GM12872 (cell line): ENCODE results near the gene NEAT1.

Experiments used
- TF ChIP-seq, protein P1 (sequence below): IDR thresholded peaks from 3 replicates; pipeline ENCODE4 v1.5.1; 2011; ENCODE audit warnings: low read depth, mild to moderate bottlenecking, low read length, moderate library complexity; ENCODE audit not compliant: insufficient read depth

The NEAT1 gene

DNA sequence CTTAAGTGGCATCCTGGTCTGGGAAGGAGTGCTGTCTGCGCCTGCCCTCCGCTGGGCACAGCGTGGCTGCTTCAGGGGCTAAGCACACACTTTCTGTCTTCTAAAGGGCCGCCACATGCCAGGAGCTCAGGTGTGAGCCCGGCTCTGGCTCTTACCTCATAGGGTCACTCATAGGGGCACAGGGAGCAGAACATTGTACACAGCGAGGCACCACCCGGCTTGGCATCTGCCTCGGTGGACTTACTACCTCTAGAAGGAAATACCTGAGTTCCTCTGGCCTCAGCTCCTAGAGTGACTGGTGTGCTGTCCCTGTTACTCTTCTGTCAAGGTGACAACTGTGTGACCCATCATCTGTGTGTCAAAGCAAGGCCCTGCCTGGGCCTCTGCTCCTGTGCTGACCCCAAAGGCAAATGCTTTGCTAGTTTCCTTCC, 13.4 kb downstream of the NEAT1 start:
- TF ChIP-seq, protein P1, sequence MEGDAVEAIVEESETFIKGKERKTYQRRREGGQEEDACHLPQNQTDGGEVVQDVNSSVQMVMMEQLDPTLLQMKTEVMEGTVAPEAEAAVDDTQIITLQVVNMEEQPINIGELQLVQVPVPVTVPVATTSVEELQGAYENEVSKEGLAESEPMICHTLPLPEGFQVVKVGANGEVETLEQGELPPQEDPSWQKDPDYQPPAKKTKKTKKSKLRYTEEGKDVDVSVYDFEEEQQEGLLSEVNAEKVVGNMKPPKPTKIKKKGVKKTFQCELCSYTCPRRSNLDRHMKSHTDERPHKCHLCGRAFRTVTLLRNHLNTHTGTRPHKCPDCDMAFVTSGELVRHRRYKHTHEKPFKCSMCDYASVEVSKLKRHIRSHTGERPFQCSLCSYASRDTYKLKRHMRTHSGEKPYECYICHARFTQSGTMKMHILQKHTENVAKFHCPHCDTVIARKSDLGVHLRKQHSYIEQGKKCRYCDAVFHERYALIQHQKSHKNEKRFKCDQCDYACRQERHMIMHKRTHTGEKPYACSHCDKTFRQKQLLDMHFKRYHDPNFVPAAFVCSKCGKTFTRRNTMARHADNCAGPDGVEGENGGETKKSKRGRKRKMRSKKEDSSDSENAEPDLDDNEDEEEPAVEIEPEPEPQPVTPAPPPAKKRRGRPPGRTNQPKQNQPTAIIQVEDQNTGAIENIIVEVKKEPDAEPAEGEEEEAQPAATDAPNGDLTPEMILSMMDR: no peak

DNA sequence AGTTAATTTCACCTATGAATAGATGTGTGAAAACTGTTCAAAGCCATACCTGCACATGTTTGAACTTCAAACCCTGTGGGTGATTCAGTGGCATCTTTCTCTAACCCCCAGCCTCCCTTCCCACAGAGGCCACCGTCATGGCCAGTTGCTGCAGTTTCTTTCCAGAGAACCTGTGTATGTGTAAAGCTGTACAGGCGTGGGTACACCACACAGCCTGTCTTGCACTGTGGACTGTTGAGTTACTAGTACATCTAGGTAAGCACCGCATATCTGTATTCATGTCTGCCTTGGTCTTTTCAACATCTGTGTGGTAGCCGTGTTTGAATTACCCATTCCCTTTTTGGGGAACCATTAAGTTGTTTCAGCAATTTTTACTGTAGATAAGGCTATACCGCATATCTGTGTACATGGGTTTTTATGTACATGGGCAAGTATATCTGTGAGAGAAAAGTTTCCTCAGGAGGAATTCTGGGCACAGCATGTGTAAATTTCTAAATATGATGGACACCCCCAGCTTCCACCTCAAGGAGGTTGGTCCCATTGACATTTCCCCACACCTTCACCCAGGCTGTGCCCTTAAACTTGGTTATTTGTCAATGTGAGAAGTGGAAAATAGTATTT, 13.9 kb downstream of the NEAT1 start:
- TF ChIP-seq, protein P1: no peak

DNA sequence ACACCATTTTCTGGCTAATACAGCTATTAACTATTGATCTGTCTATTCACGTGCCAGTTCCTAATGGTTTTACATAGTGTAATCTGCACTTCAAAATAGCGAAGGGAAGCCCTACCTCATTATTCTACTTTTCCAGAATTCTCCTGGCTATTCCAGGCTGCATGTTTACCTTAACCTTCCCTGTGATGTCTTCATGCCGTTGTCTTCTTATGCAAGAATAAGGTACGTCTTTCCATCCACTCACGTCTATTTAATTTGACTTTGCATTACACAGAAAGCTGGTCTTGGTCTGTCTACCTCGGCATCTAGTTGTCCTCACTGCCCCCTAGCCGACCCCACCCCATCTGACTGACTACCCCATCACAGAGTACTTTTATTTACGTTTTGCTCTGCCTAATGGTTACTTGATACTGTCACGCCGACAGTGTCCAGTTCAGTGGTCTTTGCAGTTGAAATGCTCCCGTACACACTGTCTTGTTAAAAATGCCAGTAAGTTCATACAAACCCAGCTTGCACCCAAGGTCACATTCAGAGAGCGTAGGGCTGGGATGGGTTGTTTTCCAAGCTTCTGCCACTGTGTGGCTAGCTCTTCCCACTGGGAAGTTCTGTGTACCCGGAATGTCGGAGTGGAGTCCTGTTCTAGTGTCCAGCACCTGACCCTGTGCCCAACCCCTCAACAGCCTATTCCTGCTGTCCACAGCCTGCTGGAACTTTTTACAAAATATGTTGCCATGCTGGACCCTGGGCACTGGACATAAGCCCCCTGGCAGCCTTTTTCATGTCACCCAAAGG, 15.0 kb downstream of the NEAT1 start:
- TF ChIP-seq, protein P1: no peak

DNA sequence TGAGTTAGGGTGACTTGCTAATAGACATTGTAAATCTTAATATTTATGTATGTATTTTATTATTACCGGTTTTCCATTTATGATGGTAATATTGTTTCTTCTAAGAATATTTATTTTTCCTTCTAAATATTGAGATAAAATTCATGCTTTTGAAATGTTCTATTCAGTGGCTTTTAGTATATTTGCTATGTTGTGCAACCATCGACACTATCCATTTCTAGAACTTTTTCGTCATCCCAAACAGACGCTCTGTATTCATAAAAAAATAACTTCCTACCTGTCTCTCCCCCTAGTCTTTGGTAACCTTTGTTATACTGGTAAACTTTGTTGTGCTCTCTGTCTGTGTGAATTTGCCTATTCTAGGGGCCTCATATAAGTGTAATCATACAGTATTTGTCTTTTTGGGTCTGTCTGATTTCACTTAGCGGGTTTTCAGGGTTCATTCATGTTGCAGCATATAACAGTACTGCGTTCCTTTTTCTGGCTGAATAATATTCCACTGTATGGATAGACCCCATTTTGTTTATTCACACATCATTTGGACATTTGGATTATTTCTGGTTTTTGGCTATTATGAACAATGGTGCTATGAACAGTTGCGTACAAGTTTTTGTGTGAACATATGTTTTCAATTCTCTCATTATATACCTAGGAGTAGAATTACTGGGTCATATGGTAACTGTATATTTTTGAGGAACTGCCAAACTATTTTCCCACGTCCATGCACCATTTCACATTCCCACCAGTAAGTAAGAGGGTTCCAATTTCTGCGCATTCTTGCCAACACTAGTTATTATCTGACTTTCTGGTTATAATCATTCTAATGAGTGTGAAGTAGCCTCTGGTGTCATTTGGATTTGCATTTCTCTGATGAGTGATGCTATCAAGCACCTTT, 15.9 kb downstream of the NEAT1 start:
- TF ChIP-seq, protein P1: no peak

DNA sequence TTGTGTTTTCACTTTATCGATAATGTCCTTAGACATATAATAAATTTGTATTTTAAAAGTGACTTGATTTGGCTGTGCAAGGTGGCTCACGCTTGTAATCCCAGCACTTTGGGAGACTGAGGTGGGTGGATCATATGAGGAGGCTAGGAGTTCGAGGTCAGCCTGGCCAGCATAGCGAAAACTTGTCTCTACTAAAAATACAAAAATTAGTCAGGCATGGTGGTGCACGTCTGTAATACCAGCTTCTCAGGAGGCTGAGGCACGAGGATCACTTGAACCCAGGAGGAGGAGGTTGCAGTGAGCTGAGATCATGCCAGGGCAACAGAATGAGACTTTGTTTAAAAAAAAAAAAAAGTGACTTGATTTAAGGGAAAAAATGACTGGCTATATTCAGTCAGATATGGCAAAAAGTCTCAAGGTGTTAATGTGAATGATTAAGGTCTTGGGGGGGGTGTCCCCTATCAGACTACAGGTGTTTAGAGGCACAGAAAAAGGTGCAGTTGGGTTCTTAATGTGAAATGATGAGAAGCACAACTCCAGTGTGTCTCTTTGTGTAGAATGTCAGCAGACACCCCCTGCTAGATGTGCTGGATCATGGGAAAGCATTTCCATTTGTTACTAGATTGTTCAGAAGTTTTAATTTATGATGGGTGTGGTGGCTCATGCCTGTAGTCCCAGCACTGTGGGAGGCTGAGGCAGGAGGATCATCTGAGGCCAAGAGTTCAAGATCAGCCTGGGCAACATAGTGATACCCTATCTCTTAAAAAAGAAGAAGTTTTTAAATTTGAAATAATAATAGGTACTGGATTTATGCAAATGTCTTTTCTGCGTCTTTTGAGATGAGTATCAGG, 17.0 kb downstream of the NEAT1 start:
- TF ChIP-seq, protein P1: no peak

DNA sequence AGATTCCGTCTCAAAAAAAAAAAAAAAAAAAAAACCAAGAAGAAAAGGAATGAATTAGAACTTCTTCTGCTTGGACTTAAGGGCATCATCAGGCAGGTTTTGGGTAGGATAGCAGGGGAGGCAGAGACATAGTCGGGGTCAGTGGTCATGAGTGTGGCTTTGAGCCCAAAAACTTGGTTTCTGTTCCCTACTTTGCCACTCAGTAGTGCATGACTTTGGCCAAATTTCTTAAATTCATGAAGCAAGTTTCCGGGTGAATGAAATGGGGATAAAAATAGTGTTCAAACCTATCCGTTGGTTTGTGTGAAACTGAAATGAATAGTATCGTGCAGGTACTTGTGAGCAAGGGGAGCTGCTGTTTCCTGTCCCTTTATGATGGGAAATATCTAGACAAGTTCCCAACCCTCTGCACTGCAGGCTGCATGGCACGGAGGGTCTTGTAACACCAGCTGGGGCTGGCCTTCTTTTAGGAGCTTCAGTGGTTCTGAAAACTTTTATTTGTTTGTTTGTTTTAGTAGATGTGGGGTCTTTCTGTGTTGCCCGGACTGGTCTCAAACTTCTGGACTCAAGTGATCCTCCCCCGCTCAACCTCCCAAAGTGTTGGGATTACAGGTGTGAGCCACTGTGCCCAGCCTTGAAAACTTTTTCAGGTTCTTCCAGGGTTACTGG, 18.4 kb downstream of the NEAT1 start:
- TF ChIP-seq, protein P1: no peak
